Vagina (tissue), 2 donors: ENCODE results near the gene CCDC12. TPM values are rescaled to one million over a fixed set of nuclear protein-coding genes. Genes with fewer than 3 reads are reported as not detected.

Experiments
- DNase-seq, 2 donors: peaks; one replicate each; pipeline ENCODE4 v3.0.0-alpha.2; 2017; ENCODE audit errors: extremely low spot score in 2 of 2
- H3K27ac ChIP-seq: fragments of 200-600 bp; sonication (generic); one replicate; pipeline ENCODE4 v1.5.1; 2019
- H3K27me3 ChIP-seq: fragments of 200-600 bp; sonication (generic); one replicate; pipeline ENCODE4 v1.5.1; 2019
- H3K36me3 ChIP-seq, 2 donors: fragments of 200-600 bp; sonication (generic); one replicate each; pipeline ENCODE4 v1.5.1; 2017 to 2019
- H3K4me1 ChIP-seq: fragments of 200-600 bp; sonication (generic); one replicate; pipeline ENCODE4 v1.5.1; 2019
- H3K4me3 ChIP-seq, 2 donors: fragments of 200-600 bp; sonication (generic); 1 replicate in 1 of 2; 2 replicates in 1 of 2; pipeline ENCODE4 v1.5.1; 2016 to 2019
- H3K9me3 ChIP-seq: fragments of 200-600 bp; sonication (generic); one replicate; pipeline ENCODE4 v1.5.1; 2019
- CTCF ChIP-seq, 3 experiments: fragments of 450-650 bp in 2 of 3; fragments of 200-600 bp in 1 of 3; sonication (generic) in 1 of 3; IDR thresholded peaks; one replicate each; pipeline ENCODE4 v1.5.1; 2017 to 2019; ENCODE audit warnings: antibody characterized with exemption in 3 of 3, mild to moderate bottlenecking in 2 of 3, moderate library complexity in 2 of 3
- POLR2A ChIP-seq, 2 donors: fragments of 450-650 bp; IDR thresholded peaks; one replicate each; pipeline ENCODE4 v1.6.1; 2017; ENCODE audit warnings: antibody characterized with exemption in 2 of 2, mild to moderate bottlenecking in 2 of 2, moderate library complexity in 2 of 2
- POLR2AphosphoS5 ChIP-seq, 2 donors: sonication (generic); formaldehyde crosslinking; IDR thresholded peaks; one replicate each; pipeline ENCODE4 v1.9.0; 2017; ENCODE audit warnings: antibody characterized with exemption in 2 of 2, mild to moderate bottlenecking in 2 of 2, low read depth in 1 of 2; ENCODE audit not compliant: insufficient read depth in 1 of 2
- intact Hi-C: fragments of 100-400 bp; cut with DNase I; formaldehyde crosslinking; loops from one replicate; pipeline ENCODE4 v1.15.1; 2023
- total RNA-seq: library from RNA; depleted of rRNA; stranded (reverse); fragments of >200 nt; gene quantifications from one replicate; pipeline ENCODE4 v1.2.3, GENCODE V29; 2016

Gene CCDC12
- total RNA-seq, 1 donor from 2014 or later: 55.5 TPM

GRCh38 chr3:46877406-46878125 is 99.0 kb downstream of the CCDC12 start, which contains the start of gene PTH1R:
Gene PTH1R, plus strand, starts transcription at chr3:46877721. Its CDS starts 5,839 bp downstream, at chr3:46883560.
- no peak within 1 kb of the TSS for H3K4me3 ChIP-seq
- H3K27me3 ChIP-seq: no peaks in the 10 kb centered on the region
- no peak for DNase-seq
- no peaks in the 10 kb centered on the region for H3K9me3 ChIP-seq
- peak within 1 kb of the TSS; percentile 63 for H3K27ac ChIP-seq
- no peaks in the 10 kb centered on the region for H3K36me3 ChIP-seq
- H3K4me1 ChIP-seq: peaks cover 50% of the 10 kb centered on the region
- intact Hi-C loops: no loop called here
- TF ChIP-seq CTCF (IDR thresholded peaks at IDR 0.05): no peak
- TF ChIP-seq POLR2AphosphoS5 (IDR thresholded peaks at IDR 0.05; ENCODE audit: insufficient read depth in 1 of 2, low read depth in 1 of 2): no peak
- TF ChIP-seq POLR2A (IDR thresholded peaks at IDR 0.05): no peak

GRCh38 chr3:46876313-46877300 is 99.9 kb downstream of the CCDC12 start:
- no peak overlapping the region for H3K4me3 ChIP-seq
- H3K36me3 ChIP-seq: no peaks in the 10 kb centered on the region
- H3K27me3 ChIP-seq: no peaks in the 10 kb centered on the region
- DNase-seq: no peak
- TF ChIP-seq CTCF (IDR thresholded peaks at IDR 0.05) (no peak), POLR2A (IDR thresholded peaks at IDR 0.05) (no peak), POLR2AphosphoS5 (IDR thresholded peaks at IDR 0.05; ENCODE audit: insufficient read depth in 1 of 2, low read depth in 1 of 2) (no peak)
- H3K9me3 ChIP-seq: no peaks in the 10 kb centered on the region
- peaks cover 45% of the 10 kb centered on the region for H3K4me1 ChIP-seq
- no peak overlapping the region for H3K27ac ChIP-seq
- intact Hi-C loops: no loop called here

- H3K27ac ChIP-seq: no peak overlapping the region
- TF ChIP-seq POLR2AphosphoS5 (IDR thresholded peaks at IDR 0.05; ENCODE audit: insufficient read depth in 1 of 2, low read depth in 1 of 2) (no peak), CTCF (IDR thresholded peaks at IDR 0.05) (no peak)
- H3K4me3 ChIP-seq: no peak overlapping the region
- H3K36me3 ChIP-seq: no peaks in the 10 kb centered on the region
- peaks cover 35% of the 10 kb centered on the region for H3K4me1 ChIP-seq
- no peak for DNase-seq
- no peaks in the 10 kb centered on the region for H3K9me3 ChIP-seq
- intact Hi-C loops: no loop called here
- no peaks in the 10 kb centered on the region for H3K27me3 ChIP-seq
Measured at GRCh38 chr3:46875560-46875959, 101.0 kb downstream of the CCDC12 start.

- Histone ChIP-seq H3K9me3 (no peaks in the 10 kb centered on the region), H3K36me3 (no peaks in the 10 kb centered on the region), H3K27me3 (no peaks in the 10 kb centered on the region), H3K4me1 (peaks cover 35% of the 10 kb centered on the region), H3K27ac (peak overlapping the region; percentile 17), H3K4me3 (no peak overlapping the region)
- intact Hi-C loops: loop anchor here (5.0 kb wide), 1 partner anchor 178 kb away; no protein-coding TSS in a partner anchor
- no peak for TF ChIP-seq POLR2A (IDR thresholded peaks at IDR 0.05)
- TF ChIP-seq CTCF (IDR thresholded peaks at IDR 0.05): no peak
- TF ChIP-seq POLR2AphosphoS5 (IDR thresholded peaks at IDR 0.05; ENCODE audit: insufficient read depth in 1 of 2, low read depth in 1 of 2): no peak
- no peak for DNase-seq
Measured at GRCh38 chr3:46874430-46874829, 102.1 kb downstream of the CCDC12 start.
